Thyroid gland (tissue), 4 donors: ENCODE measurements around the gene IFT122.

ENCODE experiments used
- POLR2A ChIP-seq, 2 donors: fragments of 450-650 bp; IDR thresholded peaks; one replicate each; pipeline ENCODE4 v1.6.1; 2017; ENCODE audit warnings: antibody characterized with exemption in 2 of 2, mild to moderate bottlenecking in 2 of 2, moderate library complexity in 1 of 2
- TF ChIP-seq, protein P1 (sequence below), 6 experiments: fragments of 200-600 bp in 3 of 6; fragments of 450-650 bp in 3 of 6; sonication (generic) in 3 of 6; IDR thresholded peaks; one replicate each; pipeline ENCODE4 v1.5.1; 2016 to 2019; ENCODE audit warnings: antibody characterized with exemption in 6 of 6, mild to moderate bottlenecking in 2 of 6, inconsistent platforms in 1 of 6, moderate library complexity in 1 of 6

DNA sequence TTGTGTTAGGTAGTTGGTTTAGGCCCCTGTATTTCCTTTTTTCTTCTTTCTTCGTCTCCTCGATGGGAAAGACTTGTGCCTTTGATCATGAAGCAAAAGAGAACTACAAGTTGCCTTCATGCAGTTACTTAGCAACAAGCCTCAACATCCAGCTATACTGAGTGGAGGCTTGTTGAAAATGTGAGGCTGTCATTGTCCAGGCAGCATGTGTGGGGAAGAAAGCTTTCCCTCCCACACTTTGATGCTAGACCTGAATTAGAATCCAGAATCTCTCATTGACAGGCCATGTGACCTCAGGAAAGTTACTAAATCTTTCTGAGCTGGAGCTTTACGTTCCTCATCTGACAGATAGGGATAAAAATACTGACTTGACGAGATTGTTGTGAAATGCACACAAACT lies 23.7 kb downstream of the IFT122 start:
- TF ChIP-seq, protein P1, sequence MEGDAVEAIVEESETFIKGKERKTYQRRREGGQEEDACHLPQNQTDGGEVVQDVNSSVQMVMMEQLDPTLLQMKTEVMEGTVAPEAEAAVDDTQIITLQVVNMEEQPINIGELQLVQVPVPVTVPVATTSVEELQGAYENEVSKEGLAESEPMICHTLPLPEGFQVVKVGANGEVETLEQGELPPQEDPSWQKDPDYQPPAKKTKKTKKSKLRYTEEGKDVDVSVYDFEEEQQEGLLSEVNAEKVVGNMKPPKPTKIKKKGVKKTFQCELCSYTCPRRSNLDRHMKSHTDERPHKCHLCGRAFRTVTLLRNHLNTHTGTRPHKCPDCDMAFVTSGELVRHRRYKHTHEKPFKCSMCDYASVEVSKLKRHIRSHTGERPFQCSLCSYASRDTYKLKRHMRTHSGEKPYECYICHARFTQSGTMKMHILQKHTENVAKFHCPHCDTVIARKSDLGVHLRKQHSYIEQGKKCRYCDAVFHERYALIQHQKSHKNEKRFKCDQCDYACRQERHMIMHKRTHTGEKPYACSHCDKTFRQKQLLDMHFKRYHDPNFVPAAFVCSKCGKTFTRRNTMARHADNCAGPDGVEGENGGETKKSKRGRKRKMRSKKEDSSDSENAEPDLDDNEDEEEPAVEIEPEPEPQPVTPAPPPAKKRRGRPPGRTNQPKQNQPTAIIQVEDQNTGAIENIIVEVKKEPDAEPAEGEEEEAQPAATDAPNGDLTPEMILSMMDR (IDR thresholded peaks at IDR 0.05): no peak
- no peak for TF ChIP-seq POLR2A (IDR thresholded peaks at IDR 0.05)
